Loucy (cell line): ENCODE measurements around the gene RNF6.

Experiments
- H2AFZ ChIP-seq: fragments of 200-600 bp; sonication (generic); 2 replicates; pipeline ENCODE4 v1.6.0; 2016; ENCODE audit warnings: antibody characterized with exemption, mild to moderate bottlenecking, low read length, moderate library complexity
- H3F3A ChIP-seq: fragments of 200-600 bp; 2 replicates; pipeline ENCODE4 v1.6.0; 2016; ENCODE audit warnings: antibody characterized with exemption, low read depth, mild to moderate bottlenecking
- H3K27me3 ChIP-seq: fragments of 200-600 bp; sonication (generic); 2 replicates; pipeline ENCODE4 v1.6.1; 2014; ENCODE audit warnings: low read length, mild to moderate bottlenecking; ENCODE audit not compliant: insufficient read depth, poor library complexity, severe bottlenecking
- H3K36me3 ChIP-seq: fragments of 200-600 bp; sonication (generic); 2 replicates; pipeline ENCODE4 v1.6.1; 2016; ENCODE audit warnings: low read length; ENCODE audit not compliant: insufficient read depth
- H3K4me1 ChIP-seq: fragments of 200-600 bp; sonication (generic); 2 replicates; pipeline ENCODE4 v1.5.1; 2014; ENCODE audit warnings: low read length, mild to moderate bottlenecking; ENCODE audit not compliant: insufficient read depth, poor library complexity, severe bottlenecking
- H3K4me2 ChIP-seq: fragments of 200-600 bp; sonication (generic); 2 replicates; pipeline ENCODE4 v1.6.0; 2014; ENCODE audit warnings: antibody characterized with exemption, low read length, low read depth, mild to moderate bottlenecking; ENCODE audit not compliant: poor library complexity, severe bottlenecking
- H3K4me3 ChIP-seq: fragments of 200-600 bp; sonication (generic); 2 replicates; pipeline ENCODE4 v1.5.1; 2014; ENCODE audit warnings: low read length, mild to moderate bottlenecking, mixed read lengths; ENCODE audit not compliant: poor library complexity, severe bottlenecking
- H3K79me2 ChIP-seq: fragments of 200-600 bp; sonication (generic); 2 replicates; pipeline ENCODE4 v1.6.1; 2014; ENCODE audit warnings: low read length; ENCODE audit not compliant: insufficient read depth
- H3K9ac ChIP-seq: fragments of 200-600 bp; sonication (generic); 2 replicates; pipeline ENCODE4 v1.6.0; 2014; ENCODE audit warnings: mild to moderate bottlenecking, low read depth, low read length, moderate library complexity; ENCODE audit not compliant: poor library complexity, severe bottlenecking
- H3K9me2 ChIP-seq: fragments of 200-600 bp; sonication (generic); replicated peaks from 2 replicates; pipeline ENCODE4 v1.6.1; 2016; ENCODE audit warnings: low read depth, low read length, mixed read lengths
- H3K9me3 ChIP-seq: fragments of 200-600 bp; sonication (generic); 2 replicates; pipeline ENCODE4 v1.6.1; 2014; ENCODE audit warnings: mild to moderate bottlenecking, antibody characterized with exemption, low read length, low read depth; ENCODE audit not compliant: insufficient read depth
- H4K20me1 ChIP-seq: fragments of 200-600 bp; sonication (generic); 2 replicates; pipeline ENCODE4 v1.6.0; 2014; ENCODE audit warnings: antibody characterized with exemption, low read length, mild to moderate bottlenecking; ENCODE audit not compliant: insufficient read depth, poor library complexity, severe bottlenecking
- CTCF ChIP-seq: fragments of 200-600 bp; sonication (generic); conservative IDR thresholded peaks from 2 replicates; pipeline ENCODE4 v1.5.1; 2014; ENCODE audit warnings: mild to moderate bottlenecking, antibody characterized with exemption, low read length
- EZH2phosphoT487 ChIP-seq: fragments of 200-600 bp; IDR thresholded peaks from 2 replicates; pipeline ENCODE4 v1.6.1; 2018; ENCODE audit warnings: antibody characterized with exemption, mild to moderate bottlenecking, moderate library complexity, borderline replicate concordance

The RNF6 gene

DNA sequence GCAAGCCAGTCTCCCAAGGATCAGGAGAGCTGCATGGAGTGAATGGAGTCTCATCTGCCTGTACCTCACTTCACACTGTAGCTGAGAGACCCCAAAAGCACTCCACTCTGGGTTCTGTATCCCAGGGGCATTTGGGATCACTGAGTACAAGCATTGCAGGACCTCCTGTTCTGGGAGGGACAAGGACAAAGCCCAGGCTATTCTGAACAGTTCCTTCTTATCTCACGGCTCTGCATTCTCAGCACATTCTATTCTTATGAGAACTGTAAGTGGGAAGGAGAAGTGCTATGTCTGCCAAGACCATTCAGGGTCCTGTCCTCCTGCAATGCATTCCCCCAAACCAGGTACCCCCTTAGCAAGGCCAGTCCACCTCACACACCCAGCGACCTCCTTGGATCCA is 42.8 kb downstream of the RNF6 start:
- H3K36me3 ChIP-seq = no peaks in the 10 kb centered on the region
- no peaks in the 10 kb centered on the region for H3K4me1 ChIP-seq
- H3K4me3 ChIP-seq = no peak overlapping the region
- H3K9me3 ChIP-seq = no peaks in the 10 kb centered on the region
- H3K27me3 ChIP-seq = no peaks in the 10 kb centered on the region
- H4K20me1 ChIP-seq = no peaks in the 10 kb centered on the region
- no peak overlapping the region for H3K4me2 ChIP-seq
- H2AFZ ChIP-seq = no peak overlapping the region
- TF ChIP-seq EZH2phosphoT487 (no peak), CTCF (no peak)
- no peaks in the 10 kb centered on the region for H3F3A ChIP-seq
- no peaks in the 10 kb centered on the region for H3K79me2 ChIP-seq
- no peak overlapping the region for H3K9ac ChIP-seq
- no peaks in the 10 kb centered on the region for H3K9me2 ChIP-seq

DNA sequence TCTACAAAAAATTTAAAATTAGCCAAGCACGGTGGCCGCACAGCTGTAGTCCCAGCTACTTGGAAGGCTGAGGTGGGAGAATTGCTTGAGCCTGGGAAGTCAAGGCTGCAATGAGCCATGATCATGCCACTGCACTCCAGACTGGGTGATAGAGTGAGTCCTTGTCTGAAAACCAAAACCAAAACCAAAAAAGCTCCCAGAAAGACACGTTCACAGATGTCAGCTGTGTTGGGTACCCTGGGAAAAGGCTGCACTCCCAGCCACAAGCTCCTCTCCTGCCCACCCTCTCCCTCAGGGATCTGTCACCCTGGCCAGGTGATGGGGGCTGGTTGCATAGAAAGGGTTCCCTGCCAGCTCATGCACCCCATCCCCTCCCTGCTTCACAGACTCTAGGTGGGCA is 53.3 kb downstream of the RNF6 start:
- Histone ChIP-seq H3K27me3 (no peaks in the 10 kb centered on the region), H3K9me2 (no peaks in the 10 kb centered on the region), H3K4me1 (peaks cover 5% of the 10 kb centered on the region), H2AFZ (no peak overlapping the region), H3F3A (no peaks in the 10 kb centered on the region), H3K4me2 (no peak overlapping the region), H3K36me3 (no peaks in the 10 kb centered on the region), H4K20me1 (no peaks in the 10 kb centered on the region), H3K9me3 (no peaks in the 10 kb centered on the region), H3K79me2 (no peaks in the 10 kb centered on the region), H3K9ac (no peak overlapping the region), H3K4me3 (no peak overlapping the region)
- no peak for TF ChIP-seq CTCF
- no peak for TF ChIP-seq EZH2phosphoT487

- no peak for TF ChIP-seq CTCF
- no peak for TF ChIP-seq EZH2phosphoT487
- no peaks in the 10 kb centered on the region for H3F3A ChIP-seq
- H2AFZ ChIP-seq = no peak overlapping the region
These were observed 53.8 kb downstream of the RNF6 start for GRCh38 chr13:26168237-26168814.

More at GRCh38 chr13:26168237-26168814, 53.8 kb downstream of the RNF6 start:
- Histone ChIP-seq H3K4me2 (no peak overlapping the region), H3K27me3 (no peaks in the 10 kb centered on the region), H3K36me3 (no peaks in the 10 kb centered on the region), H3K79me2 (no peaks in the 10 kb centered on the region), H3K9ac (no peak overlapping the region), H3K9me3 (no peaks in the 10 kb centered on the region), H3K4me1 (peaks cover 5% of the 10 kb centered on the region), H3K9me2 (no peaks in the 10 kb centered on the region), H4K20me1 (no peaks in the 10 kb centered on the region), H3K4me3 (no peak overlapping the region)
